CD4-positive, alpha-beta T cell treated with Interleukin-15 for 1 hour (primary cell): ENCODE results near the gene PRELID3B.
"Not testable (repeated sequence)": the region's sequence is repeated elsewhere in the genome, so short reads cannot be mapped to it uniquely, and the experiment has no call there.

Experiments
- DNase-seq: peaks from one replicate; pipeline ENCODE4 v3.0.0-alpha.2; 2020

Gene PRELID3B

DNA sequence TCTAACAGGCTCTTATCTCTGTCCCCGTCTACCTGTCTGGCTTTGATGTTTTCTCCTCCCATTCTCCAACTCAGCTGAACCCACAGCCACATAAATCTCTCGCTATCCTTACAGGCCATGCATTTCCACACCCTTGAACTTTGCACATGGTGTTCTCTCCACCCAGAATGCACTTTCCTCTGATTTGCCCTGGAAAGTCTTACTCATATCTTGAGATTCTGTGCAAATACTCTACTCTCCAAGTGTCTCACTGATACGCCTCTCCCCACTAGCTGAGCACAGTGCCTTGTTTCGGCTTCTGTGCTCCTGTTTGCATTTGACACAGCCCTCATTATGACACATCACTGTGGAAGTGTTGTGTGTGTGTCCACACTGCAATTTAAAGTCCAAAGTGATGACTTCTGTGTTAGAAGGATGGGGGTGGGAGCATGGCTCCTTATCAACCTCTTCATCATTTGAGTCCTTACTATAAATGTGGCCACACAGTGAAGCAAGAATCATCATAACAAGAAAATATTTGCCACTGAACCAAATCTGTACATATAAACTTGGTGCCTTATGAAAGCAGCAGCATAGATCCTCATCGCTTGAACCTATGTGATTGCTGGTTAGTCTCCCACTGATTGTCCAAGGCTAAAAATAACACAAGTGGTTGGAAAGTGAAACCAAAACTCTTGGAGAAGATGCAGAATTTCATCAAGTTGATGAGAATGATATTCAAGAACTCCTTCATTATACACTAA, 5.5 kb upstream of the PRELID3B start:
- no peak for DNase-seq

DNA sequence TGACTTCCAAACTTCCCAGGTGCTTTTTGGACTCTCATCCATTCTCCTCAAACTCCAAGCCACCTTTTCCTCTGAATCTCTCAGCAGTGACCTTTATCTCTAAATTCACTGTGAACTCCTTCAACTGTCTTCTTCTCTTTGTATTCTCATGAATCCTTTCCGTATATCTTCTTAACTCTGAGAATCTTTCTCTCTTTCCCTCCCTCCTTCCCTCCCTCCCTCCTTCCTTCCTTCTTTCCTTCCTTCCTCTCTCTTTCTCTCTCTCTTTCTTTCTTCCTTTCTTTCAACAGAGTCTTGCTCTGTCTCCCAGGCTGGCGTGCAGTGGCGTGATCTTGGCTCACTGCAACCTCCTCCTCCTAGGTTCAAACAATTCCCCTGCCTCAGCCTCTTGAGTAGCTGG, 4.3 kb upstream of the PRELID3B start:
- DNase-seq, result no peak

DNA sequence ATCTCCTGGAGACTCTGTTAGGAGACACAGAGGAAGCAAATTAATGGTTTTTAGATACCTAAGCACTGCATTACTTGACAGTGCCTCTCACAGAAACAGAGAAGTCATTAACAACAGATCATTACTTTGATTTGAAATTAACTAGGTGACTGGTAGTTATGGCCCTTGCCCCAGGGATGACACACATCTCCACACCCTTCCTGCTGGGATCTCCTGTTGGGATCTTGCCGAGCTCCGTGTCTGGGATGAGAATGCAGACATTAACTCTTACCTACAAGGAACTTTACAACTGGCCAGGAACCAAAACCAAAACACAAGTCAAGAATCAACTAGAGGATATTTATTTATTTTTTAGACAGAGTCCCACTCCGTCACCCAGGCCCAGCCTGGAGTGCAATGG, 2.2 kb upstream of the PRELID3B start:
- DNase-seq, result no peak

DNA sequence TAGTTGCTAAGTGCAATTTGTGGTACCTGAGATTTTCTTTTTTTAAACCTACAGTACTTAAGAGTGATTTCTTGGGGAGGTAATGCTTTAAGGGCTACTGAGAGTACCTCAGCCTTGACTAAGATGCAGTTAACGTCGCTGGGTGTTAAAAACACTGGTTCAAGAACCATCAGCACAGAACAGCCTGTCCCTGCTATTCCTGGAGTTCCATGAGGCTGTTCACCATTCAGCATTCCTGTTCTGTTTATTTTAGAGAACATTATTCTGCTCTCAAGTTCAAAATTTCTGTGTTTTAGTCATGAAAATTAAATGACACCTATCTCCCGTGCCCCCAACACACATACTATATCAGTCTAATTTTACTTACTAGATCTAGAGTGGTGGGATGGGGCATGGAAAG, 1.7 kb upstream of the PRELID3B start:
- no peak for DNase-seq

DNA sequence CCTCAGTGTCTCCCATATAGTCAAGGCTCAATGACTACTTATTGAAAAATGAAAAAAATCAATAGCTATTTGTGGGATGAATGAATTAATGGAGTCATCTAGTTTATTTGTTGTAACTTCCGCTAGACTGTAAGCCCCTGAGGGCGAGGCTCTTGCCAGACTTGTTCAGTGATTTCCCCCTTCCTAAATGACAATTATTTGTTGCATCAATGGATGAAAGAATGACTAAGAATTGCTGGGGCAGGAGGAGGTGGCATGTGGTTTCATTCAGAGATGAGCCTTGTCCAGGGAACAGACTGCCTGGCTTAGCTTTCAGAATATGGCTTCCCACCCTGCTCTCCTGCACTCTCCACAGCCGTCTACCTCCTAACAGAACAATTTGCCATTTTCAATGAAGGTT, 1.1 kb upstream of the PRELID3B start:
- no peak for DNase-seq

DNA sequence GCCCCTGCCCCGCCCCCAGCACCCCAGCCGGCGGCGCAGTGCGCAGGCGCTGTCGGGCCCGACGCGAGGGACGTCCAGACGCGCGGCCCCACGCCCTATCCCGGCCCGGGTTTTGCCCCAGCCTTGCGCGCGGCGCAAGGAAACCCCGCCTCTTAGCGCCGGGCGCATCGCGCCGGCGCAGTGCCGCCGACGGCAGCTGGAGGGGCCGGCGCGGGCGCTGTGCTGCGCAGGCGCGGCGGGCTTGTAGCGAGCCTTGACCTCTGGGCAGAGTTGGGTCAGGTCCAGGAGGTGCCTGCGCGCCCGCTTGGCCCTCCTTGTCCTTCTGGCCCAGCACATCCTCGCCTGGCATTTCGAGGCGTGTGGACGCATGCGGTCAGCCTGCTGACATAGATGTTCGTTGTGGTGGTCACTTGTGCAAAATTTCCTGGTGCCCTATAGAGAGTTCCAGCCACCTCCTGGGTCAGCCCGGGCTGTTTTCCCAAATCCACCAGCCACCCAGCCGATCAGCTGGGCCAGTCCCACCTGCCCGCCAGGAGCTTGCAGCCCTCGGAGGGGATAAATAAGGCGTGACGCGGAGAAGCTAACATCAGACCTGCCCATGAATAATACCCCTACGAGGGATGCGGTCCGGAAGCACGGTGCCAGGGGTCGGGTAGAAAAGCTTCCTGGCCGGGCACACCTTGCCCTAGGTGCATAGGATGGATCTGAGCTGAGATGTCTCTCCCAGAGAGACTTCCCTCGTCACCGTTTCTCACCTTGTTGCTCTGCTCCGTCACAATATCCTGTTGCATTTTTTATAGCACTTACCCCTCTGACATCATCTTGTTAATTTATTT, 428 bp upstream of the PRELID3B start:
- peak; percentile 96 for DNase-seq

DNA sequence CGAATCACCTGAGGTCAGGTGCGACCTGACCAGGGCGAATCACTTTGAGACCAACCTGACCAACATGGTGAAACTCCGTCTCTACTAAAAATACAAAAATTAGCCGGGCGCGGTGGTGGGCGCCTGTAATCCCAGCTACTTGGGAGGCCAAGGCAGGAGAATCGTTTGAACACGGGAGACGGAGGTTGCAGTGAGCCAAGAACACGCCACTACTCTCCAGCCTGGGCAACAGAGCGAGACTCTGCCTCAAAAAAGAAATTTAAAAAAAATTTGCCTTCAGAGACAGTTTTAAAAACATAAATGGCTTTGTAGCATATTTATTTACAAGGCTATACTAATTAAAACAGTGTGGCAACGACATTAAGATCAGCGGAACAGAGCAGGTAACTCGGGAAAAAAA, 1.1 kb downstream of the PRELID3B start:
- DNase-seq, result not testable (repeated sequence)

DNA sequence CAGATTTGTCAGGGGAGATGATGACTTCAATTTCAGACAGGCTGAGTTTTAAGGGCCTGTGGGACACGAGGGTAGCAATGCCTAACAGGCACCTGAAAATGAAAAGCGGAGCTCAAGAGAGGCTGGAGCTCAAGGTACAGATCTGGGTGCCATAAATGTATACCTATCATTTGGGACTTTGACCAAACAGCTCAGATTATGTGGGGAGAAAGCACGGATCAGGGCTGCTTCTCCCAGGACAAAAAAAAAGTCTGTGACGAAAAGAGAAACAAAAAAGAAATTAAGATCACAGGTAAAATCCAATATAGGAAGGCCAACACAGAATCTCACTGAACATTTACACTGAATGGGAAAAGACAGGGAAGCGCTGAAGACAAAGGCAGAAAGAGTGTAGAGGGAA, 1.9 kb downstream of the PRELID3B start:
- no peak for DNase-seq

DNA sequence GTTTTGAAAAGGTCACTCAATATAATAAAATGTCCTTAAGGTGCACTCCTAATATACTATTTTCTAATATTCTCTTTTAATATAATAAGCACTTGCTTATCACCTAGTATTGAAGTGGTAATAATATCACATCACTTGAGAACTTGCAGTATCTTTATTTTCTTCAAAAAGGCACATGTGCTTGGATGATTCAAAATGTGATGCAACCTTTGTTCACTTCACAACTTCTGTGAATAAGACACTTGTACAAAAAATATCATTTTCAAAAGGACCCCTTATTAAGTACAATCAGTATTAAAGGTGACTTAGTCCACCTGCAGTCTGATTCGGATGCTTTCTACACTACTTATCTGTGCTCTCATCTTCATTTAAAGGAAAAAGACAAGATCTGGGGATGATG, 3.4 kb downstream of the PRELID3B start:
- DNase-seq, result no peak

DNA sequence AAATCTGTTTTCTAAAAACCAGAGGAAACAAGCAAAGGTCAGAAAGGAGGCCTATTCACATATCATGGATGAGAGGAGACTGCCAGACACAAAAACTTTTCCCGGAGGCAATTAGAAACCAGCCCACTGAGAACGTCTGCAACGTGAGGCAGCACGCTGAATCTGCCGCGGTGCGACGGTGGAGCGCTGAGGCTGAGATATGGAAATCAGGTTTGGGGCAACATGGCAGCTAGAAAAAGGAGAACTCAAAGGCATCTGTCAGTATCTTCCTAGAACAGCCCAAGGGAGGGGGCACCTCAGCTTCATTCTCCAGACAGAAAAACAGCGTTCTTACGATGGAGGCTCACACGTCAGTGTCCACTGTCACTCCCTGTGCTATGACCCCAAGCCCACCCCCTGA, 5.2 kb downstream of the PRELID3B start:
- DNase-seq, result no peak

DNA sequence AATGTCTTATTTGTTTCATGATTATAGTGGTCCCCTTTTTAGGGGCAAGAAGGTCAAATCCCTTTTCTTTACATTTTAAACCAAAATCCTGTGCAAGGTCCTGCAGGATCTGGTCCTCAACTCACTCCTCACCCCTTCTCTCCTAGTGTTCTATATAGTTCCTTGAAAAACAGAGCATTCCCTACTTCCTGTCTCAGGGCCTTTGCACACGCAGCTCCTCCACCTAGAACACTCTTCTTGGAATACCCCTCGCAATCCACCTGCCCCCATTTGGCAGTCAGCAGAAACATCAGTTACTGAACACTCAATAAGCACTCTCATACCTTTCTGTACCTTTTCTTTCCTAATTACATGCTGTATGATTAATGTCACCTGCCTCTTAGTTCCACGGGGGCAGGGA, 7.2 kb downstream of the PRELID3B start:
- no peak for DNase-seq

DNA sequence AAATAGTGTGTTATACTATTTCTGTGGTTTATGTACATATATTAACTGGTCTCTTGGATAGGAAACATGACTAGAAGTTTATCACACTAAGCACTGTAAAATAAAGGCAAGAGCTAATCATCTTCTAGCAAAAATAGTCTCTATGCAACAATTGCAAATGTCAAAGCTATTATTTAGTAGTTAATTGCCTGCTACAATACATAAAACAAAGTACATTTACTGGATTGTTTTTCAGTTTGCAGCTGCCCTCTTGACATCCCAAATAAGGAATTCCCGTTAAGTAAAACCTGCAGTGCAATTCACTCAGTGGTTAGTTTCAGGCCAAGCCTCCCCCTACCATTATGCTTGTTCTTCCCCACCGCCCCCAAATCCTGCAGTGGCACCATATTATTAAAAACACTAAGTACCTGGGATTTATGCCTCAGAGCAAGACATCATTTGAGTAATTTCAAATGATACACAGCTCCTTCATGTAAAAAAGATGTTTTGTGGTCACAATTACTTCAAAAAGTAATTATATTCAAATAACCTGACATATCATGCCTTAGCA, 8.9 kb downstream of the PRELID3B start:
- DNase-seq, result no peak

DNA sequence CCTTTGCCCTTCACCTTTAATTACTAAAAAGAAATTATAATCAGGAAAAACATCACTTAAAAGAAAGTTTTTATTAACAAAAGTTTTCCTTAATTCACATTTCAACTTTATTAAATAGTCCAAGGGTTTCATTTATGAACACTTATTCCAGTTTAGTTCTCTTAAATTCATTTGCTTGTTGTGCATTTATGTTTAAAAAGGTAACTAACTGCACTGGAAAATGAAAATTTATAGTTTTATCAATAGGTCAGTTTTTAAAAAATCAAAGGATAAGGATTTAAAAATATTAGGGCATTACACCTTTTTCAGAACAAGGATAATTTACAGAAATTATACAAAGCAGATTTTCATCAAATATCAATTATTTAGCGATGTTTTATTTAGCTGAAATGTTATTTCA, 9.5 kb downstream of the PRELID3B start:
- DNase-seq, result no peak

DNA sequence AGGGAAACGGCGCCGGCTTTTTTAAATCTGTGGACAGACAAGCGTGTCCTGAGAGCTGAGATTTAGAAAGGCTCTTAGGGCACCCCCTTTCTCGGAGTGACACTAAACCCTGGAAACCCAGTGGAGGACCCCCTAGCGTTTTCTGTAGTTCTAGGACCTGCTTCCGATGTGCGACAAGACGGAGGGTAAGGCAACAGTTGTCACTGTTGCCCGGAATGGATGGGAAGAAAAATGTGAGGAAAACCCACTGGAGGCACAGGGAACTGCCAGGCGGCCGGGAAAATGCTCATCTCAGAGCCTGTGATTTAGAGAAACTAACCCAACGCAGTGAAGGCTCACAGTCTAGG, 9.9 kb downstream of the PRELID3B start:
- DNase-seq, result no peak

DNA sequence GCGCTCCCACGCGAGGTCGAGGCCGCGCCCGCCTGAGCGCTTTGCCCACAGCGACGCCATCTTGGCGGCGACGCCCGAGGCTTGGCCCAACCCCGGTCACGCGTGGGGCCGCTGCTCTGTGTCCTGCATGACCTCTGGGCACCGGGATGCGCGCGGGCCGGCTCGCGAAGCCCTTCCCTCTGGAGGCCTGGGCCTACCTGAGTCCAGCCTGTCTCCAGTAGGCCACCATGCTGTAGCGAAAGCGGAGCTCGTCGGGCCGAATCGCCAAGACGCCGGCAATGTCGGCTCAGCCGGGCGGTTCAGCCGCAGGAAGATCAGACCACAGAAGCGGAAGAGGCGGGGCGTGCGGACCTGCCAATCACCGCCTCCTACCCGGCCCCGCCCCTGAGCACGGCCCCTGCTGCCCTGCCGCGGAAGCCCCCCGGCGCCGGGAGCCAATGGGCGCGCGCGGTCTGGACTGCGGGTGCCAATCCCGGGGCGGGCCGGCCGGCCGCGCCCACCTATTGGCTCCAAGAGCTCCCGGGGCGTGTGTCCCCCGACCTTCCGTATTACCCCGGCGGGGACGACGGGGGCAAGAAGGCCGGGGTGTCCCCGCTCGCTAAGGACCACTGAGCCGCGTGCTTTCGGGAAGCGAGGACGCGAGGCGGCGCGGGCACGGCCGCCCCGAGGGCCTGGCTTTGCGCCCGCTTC, 10.4 kb downstream of the PRELID3B start, which contains the start of gene ATP5F1E:
TSS of gene ATP5F1E (minus strand) at position 313 of the 690 bp plus-strand sequence. CDS start at position 229, 84 bp downstream.
- peak; percentile 98 for DNase-seq

DNA sequence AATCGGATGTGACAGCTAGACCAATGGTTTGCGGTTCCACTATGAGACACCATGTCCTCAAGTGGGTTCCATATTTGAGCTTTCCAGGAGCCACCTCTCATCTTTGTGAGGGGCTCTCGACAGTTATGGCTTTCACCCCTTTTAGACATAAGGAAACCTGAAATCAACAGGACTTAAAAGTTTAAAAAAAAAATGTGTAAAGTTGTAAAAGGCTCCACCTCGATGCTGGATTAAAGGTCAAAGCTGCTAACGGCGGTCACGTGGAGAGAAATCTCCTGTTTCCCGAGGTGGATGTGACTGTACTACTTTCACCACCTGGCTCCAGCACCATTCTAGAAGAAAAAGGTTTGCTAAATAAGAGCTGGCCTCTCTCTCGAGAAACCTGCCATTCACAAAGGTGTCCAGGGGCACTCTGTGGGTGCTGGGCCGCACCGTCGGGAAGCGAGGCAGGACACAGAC, 11.0 kb downstream of the PRELID3B start:
- no peak for DNase-seq

DNA sequence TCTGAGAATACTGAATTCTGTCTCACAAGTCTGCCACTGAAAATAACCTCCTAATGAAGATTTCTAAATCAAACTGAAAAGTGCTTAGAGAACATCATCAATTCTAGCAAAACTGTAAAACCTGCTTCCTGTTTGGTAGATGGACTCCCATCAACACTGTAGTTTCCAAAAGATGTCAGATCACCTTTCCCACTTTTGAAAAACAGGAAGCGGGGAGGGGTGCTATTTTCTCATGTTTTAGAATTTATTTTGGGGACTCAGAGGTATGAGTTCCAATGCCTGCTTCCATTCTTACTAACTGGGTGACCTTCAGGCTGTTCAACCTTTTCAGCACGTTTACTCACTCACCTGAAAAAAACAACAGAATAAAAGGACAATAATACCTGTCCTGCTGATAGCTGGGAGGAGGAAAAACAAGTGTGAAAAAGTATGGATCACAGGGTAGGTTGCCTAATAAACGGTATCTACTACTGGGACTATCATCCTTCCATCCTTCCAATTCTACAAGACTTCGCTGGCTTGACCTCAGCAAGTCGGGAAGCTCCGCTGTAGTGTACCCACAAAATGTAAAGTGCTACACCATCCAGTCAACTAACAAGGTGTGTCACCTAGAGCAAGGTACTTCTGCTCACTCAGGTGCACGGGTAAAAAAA, 11.5 kb downstream of the PRELID3B start:
- no peak for DNase-seq

DNA sequence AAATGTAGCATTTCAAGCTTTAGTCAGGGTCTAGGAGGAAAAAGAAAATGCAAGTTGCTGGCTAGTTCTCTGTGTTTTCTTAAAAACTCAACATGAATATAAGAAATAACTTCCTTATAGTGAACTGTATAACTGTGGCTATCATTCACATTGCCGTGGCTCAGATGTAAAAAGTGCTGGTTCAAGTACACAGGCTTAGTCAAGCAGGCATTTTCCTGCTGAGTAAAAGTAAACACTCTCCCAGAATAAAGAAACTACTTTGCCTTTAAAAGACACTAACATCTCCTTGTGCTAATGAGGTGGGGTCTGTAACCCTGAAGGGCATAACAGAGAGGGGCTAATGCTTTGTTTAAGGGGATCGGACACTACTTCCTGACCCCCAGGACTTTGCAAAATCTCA, 13.8 kb downstream of the PRELID3B start:
- DNase-seq, result no peak

DNA sequence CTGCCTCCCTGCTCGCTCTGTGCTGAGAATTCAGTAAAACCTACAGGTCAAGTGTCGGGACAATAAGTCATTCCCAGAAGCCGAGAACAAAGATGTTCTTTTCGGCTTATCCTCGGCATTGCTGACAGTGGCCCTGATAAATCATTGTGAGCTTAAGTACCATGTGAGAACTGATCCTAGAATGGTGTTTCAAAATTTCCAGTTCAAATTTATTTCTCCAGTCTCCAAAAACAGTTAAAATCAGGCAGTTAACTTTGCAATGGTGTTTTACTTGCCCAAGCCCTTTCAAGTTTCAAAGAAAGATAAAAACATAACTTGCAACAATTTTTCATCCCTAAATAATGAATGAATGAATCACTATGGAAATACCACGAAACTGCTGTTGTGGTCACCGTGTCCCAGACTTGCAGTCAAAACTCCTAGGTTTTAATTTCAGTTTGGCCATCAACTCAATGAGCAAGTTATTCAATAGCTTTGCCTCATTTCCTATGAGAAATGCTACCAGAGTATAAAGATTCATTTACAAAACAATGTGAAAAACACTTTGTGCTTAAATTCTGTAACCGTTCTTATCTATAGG, 14.8 kb downstream of the PRELID3B start:
- DNase-seq, result no peak

DNA sequence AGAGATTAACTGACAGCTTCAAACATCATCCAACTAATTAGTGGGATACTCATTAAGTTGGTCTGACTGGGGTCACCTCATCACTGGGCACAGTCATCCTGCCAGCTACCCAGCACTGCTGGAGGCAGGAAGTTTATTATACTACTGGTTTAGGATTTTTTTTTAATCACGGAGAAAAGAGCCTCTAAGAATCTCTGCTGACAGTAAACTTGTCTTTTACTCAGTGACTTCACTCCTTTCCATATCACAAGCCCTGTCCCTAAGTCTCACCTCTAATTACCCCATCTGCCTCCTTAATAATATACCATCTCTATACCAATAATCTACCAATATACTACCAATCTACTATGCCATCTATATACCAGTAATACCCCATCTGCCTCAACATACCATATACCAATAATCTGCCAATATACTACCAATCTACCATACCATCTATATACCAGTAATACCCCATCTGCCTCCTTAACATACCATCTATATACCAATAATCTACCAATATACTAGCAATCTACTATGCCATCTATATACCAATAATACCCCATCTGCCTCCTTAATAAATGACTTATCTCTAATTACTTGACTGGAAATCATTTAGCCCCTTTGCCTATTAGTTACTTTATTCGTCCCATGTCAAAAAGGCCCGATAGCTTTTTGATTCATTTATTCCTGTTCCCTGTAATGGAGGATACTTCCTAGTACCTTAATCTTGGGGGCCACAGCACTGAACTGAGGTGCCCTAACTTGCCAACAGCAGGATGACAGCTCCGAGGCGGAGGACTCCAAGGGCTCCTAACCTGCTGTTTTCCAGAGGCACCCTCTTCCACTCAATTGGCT, 15.5 kb downstream of the PRELID3B start:
- no peak for DNase-seq

DNA sequence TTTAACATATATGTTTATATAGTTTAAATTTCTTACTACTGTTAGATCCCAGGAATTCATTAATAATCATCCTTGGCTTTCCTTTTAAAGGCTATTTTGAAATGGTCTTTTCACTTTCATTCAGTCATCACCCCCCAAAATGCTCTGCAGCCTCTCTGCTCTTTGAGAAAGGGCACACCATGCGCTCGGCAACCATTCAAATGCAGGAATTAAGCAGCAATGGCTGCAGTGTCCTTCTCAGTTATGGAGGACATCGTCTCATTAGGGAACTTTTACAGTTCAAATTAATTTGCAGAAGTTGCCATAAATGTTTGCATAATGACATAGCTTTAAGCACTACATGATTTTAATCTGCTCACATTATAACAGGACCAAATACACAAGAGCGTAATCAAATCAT, 17.1 kb downstream of the PRELID3B start:
- DNase-seq, result no peak

DNA sequence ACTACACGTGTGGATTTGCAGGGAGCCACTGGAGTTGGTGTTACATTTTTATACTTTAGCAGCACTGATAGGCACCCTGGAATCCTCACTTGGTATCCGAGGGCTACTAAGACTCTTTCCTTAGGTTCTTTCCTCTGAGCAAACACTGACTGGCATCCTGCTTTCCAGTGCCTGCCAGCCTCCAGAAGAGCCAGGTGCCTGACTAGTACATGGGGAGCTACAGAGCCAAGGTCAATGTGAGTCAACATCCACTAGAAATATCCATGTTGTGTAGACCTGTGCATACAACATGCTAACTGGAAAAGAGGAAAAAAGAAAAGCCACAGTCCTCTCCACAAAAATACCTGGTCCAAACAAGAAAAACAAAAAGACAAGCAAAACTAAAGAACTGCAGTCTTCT, 17.5 kb downstream of the PRELID3B start:
- no peak for DNase-seq
